ENCODE data around the gene CYB5R4.
A peak's percentile ranks its signal among the peaks of the same experiment; 100 is the strongest.
"Not testable (repeated sequence)": the region's sequence is repeated elsewhere in the genome, so short reads cannot be mapped to it uniquely, and the experiment has no call there.

Gene CYB5R4

GRCh38 chr6:83947983-83948382, 88.5 kb downstream of the CYB5R4 start:
- ATAC-seq (replicated peaks; ENCODE audit: extremely low read depth, poor library complexity, severe bottlenecking); DNase-seq (ENCODE audit: low spot score in 2 of 2); H3K36me3 Mint-ChIP-seq (ENCODE audit: insufficient read depth); H3K4me1 Mint-ChIP-seq; H3K27me3 Mint-ChIP-seq; H3K4me3 Mint-ChIP-seq; H3K27ac Mint-ChIP-seq (ENCODE audit: low read depth): not testable (repeated sequence)
- peaks cover 30% of the 10 kb centered on the region for H3K9me3 Mint-ChIP-seq

DNA sequence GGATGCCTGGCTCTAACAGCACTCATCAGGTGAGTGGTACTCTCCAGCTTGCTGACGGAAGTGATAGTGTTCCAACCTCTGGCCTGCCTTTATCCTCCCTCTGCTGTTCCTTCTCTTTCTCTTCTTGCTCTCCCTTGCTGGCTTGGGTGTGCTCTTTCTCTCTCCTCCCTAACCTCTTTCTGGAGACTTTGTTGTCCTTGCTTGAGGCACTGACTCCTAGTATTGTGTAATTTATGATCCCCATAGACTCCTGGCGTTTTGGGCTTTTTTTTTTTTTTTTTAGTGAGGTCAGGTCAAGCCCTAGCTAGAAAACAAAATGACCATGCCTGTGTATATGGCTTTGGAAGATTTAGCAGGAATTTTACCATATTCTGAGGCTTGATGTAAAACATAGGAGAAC, 89.4 kb downstream of the CYB5R4 start:
- Mint-ChIP-seq H3K9me3 (peaks cover 25% of the 10 kb centered on the region), H3K27me3 (no peaks in the 10 kb centered on the region), H3K4me1 (no peaks in the 10 kb centered on the region), H3K4me3 (no peak overlapping the region), H3K36me3 (ENCODE audit: insufficient read depth) (peaks cover 7% of the 10 kb centered on the region), H3K27ac (ENCODE audit: low read depth) (no peak overlapping the region)
- DNase-seq (ENCODE audit: low spot score in 2 of 2), result no peak
- no peak for ATAC-seq (replicated peaks; ENCODE audit: extremely low read depth, poor library complexity, severe bottlenecking)

GRCh38 chr6:83951423-83951822, 91.9 kb downstream of the CYB5R4 start:
- not testable (repeated sequence) for ATAC-seq (replicated peaks; ENCODE audit: extremely low read depth, poor library complexity, severe bottlenecking); DNase-seq (ENCODE audit: low spot score in 2 of 2); H3K27ac Mint-ChIP-seq (ENCODE audit: low read depth); H3K9me3 Mint-ChIP-seq; H3K4me1 Mint-ChIP-seq; H3K4me3 Mint-ChIP-seq; H3K27me3 Mint-ChIP-seq
- peaks cover 11% of the 10 kb centered on the region for H3K36me3 Mint-ChIP-seq (ENCODE audit: insufficient read depth)

DNA sequence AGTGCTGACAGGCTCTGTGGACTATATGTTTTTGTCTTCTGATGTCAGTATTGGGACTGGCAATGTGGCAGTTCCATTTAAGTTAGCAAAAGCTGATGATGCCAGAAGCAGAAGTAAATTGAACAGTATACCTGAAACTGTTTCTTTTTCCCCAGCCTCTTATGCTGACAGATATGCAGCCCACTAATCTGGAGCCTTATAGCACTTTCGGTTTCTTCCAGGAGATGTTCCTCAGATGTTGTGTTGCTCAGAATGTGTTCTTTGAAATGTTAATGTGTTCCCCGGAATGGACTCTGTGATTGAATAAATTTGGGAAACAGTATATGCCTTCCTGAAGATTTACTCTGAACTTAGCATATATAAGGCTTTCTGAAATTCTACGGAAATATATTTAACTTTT, 93.3 kb downstream of the CYB5R4 start:
- Mint-ChIP-seq H3K4me1 (no peaks in the 10 kb centered on the region), H3K4me3 (no peak overlapping the region), H3K27me3 (no peaks in the 10 kb centered on the region), H3K27ac (ENCODE audit: low read depth) (no peak overlapping the region), H3K36me3 (ENCODE audit: insufficient read depth) (peaks cover 8% of the 10 kb centered on the region), H3K9me3 (no peaks in the 10 kb centered on the region)
- DNase-seq (ENCODE audit: low spot score in 2 of 2), result no peak
- ATAC-seq (replicated peaks; ENCODE audit: extremely low read depth, poor library complexity, severe bottlenecking), result no peak

DNA sequence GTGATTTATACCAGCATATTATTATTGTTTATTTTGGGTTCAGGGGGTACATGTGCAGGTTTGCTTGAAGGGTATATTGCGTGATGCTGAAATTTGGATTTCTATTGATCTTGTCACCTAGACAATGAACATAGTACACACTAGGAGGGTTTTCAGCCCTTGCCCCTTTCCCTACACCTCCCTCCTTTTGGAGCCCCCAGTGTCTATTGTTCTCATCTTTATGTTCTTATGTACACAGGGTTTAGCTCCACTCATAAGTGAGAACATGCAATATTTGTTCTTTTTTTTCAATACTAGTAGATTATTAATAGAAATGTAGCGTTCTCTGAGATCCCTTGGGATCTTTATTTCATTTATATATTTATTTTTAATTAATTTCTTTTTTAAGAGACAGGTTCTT, 94.9 kb downstream of the CYB5R4 start:
- DNase-seq (ENCODE audit: low spot score in 2 of 2) (no peak), ATAC-seq (replicated peaks; ENCODE audit: extremely low read depth, poor library complexity, severe bottlenecking) (no peak)
- H3K9me3 Mint-ChIP-seq, result no peaks in the 10 kb centered on the region
- H3K4me3 Mint-ChIP-seq, result no peak overlapping the region
- no peaks in the 10 kb centered on the region for H3K4me1 Mint-ChIP-seq
- no peak overlapping the region for H3K27ac Mint-ChIP-seq (ENCODE audit: low read depth)
- no peaks in the 10 kb centered on the region for H3K27me3 Mint-ChIP-seq
- peaks cover 14% of the 10 kb centered on the region for H3K36me3 Mint-ChIP-seq (ENCODE audit: insufficient read depth)

DNA sequence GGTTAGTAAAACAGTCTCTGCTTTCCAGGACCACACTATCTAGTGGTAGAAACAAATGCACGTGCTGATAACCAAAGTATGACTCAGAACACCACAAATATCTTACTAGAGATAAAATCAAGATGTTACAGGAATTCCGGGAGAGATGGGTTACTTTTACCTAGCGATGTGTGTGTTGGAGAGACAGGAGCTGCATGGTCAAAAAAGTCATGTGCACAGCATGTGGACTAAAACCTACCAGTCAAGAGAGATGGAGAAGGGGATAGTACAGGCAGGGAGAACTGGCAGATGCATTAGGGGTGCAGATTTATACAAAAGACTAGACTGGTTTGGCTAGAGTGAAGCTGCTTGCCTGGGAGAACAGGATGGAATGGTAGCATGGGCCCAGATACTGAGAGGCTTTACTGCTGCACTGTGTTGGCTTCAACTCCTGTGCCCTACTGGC, 98.8 kb downstream of the CYB5R4 start:
- Mint-ChIP-seq H3K4me1 (no peaks in the 10 kb centered on the region), H3K36me3 (ENCODE audit: insufficient read depth) (peaks cover 20% of the 10 kb centered on the region), H3K9me3 (no peaks in the 10 kb centered on the region), H3K4me3 (no peak overlapping the region), H3K27me3 (no peaks in the 10 kb centered on the region), H3K27ac (ENCODE audit: low read depth) (no peak overlapping the region)
- ATAC-seq (replicated peaks; ENCODE audit: extremely low read depth, poor library complexity, severe bottlenecking), result no peak
- no peak for DNase-seq (ENCODE audit: low spot score in 2 of 2)

- Mint-ChIP-seq H3K27me3 (no peaks in the 10 kb centered on the region), H3K9me3 (peaks cover 8% of the 10 kb centered on the region), H3K27ac (ENCODE audit: low read depth) (no peak overlapping the region), H3K4me1 (no peaks in the 10 kb centered on the region), H3K36me3 (ENCODE audit: insufficient read depth) (peaks cover 17% of the 10 kb centered on the region), H3K4me3 (no peak overlapping the region)
- no peak for DNase-seq (ENCODE audit: low spot score in 2 of 2)
- no peak for ATAC-seq (replicated peaks; ENCODE audit: extremely low read depth, poor library complexity, severe bottlenecking)
Measured at GRCh38 chr6:83960664-83961063, 101.2 kb downstream of the CYB5R4 start.

- no peaks in the 10 kb centered on the region for H3K4me1 Mint-ChIP-seq
- peaks cover 14% of the 10 kb centered on the region for H3K36me3 Mint-ChIP-seq (ENCODE audit: insufficient read depth)
- no peaks in the 10 kb centered on the region for H3K27me3 Mint-ChIP-seq
- ATAC-seq (replicated peaks; ENCODE audit: extremely low read depth, poor library complexity, severe bottlenecking) (peak; percentile 19), DNase-seq (ENCODE audit: low spot score in 2 of 2) (no peak)
- H3K27ac Mint-ChIP-seq (ENCODE audit: low read depth), result no peak overlapping the region
- H3K9me3 Mint-ChIP-seq, result peaks cover 13% of the 10 kb centered on the region
- H3K4me3 Mint-ChIP-seq, result no peak overlapping the region
Measured at GRCh38 chr6:83962582-83962981, 103.1 kb downstream of the CYB5R4 start.

DNA sequence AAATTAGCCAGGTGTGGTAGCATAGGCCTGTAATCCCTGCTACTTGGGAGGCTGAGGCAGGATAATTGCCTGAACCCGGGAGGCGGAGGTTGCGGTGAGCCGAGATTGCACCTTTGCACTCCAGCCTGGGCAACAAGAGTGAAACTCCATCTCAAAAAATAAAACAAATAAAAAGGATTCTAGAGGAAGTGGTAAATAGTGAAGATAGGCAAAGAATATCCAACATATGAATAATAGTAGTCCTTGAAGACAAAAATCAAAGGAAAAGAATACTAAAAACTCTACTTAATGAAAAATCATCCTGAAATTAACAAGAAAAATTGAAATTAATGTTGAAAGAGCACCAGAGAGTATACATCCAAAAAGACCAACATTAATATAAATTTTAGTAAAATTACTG, 107.0 kb downstream of the CYB5R4 start:
- Mint-ChIP-seq H3K4me3 (no peak overlapping the region), H3K27ac (ENCODE audit: low read depth) (no peak overlapping the region), H3K36me3 (ENCODE audit: insufficient read depth) (peaks cover 6% of the 10 kb centered on the region), H3K9me3 (peaks cover 19% of the 10 kb centered on the region), H3K4me1 (no peaks in the 10 kb centered on the region), H3K27me3 (no peaks in the 10 kb centered on the region)
- ATAC-seq (replicated peaks; ENCODE audit: extremely low read depth, poor library complexity, severe bottlenecking) (no peak), DNase-seq (ENCODE audit: low spot score in 2 of 2) (no peak)

GRCh38 chr6:83970582-83970981, 111.1 kb downstream of the CYB5R4 start:
- peaks cover 11% of the 10 kb centered on the region for H3K9me3 Mint-ChIP-seq
- no peaks in the 10 kb centered on the region for H3K4me1 Mint-ChIP-seq
- H3K27ac Mint-ChIP-seq (ENCODE audit: low read depth), result no peak overlapping the region
- DNase-seq (ENCODE audit: low spot score in 2 of 2) (no peak), ATAC-seq (replicated peaks; ENCODE audit: extremely low read depth, poor library complexity, severe bottlenecking) (no peak)
- no peaks in the 10 kb centered on the region for H3K27me3 Mint-ChIP-seq
- no peak overlapping the region for H3K4me3 Mint-ChIP-seq
- peaks cover 1% of the 10 kb centered on the region for H3K36me3 Mint-ChIP-seq (ENCODE audit: insufficient read depth)

DNA sequence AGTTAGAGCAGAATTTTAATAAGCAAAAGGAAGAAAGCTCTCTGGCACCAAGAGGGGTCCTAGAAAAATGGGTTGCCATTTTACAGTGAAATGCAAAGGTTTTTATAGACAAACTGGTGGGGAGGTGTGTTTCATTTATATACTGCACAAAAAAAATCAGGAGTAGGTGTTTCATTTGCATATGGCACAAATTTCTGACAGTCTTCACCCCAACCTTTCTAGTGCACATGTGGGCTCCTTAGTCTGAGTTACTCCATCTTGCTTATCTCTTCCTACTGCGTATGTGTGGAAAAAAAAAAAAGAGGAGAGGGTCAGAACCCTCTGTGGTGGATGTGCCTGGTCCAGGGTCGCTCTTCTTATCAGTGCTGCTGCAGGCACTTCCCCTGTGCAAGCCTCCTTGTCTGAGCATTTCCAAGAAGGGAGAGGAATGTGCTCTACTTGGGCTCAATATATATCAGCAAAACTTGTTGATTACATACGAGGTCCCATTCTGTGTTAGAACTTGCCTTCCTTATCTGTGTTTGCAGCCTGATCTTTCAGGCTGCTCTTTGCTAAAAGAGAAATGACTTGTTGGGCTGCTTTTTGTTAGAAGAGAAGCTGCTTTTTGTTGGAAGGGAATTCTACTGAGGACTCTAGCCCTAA, 115.0 kb downstream of the CYB5R4 start:
- no peak overlapping the region for H3K27ac Mint-ChIP-seq (ENCODE audit: low read depth)
- peaks cover 3% of the 10 kb centered on the region for H3K9me3 Mint-ChIP-seq
- H3K27me3 Mint-ChIP-seq, result no peaks in the 10 kb centered on the region
- H3K4me3 Mint-ChIP-seq, result no peak overlapping the region
- no peaks in the 10 kb centered on the region for H3K36me3 Mint-ChIP-seq (ENCODE audit: insufficient read depth)
- H3K4me1 Mint-ChIP-seq, result no peaks in the 10 kb centered on the region
- no peak for ATAC-seq (replicated peaks; ENCODE audit: extremely low read depth, poor library complexity, severe bottlenecking)
- no peak for DNase-seq (ENCODE audit: low spot score in 2 of 2)

DNA sequence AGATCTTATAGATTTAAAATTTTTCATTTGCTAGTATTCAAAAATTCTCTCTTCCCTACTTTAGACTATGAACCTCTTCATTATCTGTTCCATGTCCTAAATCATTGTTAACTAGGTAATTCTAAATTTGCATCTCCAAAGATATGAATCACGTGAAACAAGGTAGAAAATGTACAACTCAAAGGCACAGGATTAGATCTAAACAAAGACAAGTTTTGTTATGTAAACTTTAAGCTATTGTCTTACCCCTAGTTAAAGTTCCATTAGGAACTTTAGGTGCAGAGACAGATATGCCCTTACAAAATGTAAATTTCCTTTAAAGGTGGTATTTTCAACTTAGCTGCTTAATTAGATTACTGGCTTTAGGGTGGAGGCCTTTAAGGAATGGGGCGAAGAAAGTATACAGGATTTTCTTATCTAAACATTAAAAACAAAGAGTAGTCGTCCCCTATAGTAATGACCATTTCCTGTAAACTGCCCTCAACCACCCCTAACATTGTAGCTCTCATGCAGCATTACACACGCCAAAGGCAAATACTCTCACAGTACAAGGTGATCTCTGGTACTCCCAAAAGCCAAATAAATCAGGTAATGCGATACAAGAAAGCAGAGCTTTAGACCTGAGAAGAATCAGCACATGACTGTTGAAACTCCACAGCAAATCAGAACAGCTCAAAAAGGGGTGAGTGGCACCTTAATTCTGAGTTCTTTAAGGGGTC, 116.7 kb downstream of the CYB5R4 start:
- no peaks in the 10 kb centered on the region for H3K4me1 Mint-ChIP-seq
- H3K27ac Mint-ChIP-seq (ENCODE audit: low read depth), result no peak overlapping the region
- ATAC-seq (replicated peaks; ENCODE audit: extremely low read depth, poor library complexity, severe bottlenecking) (no peak), DNase-seq (ENCODE audit: low spot score in 2 of 2) (no peak)
- H3K36me3 Mint-ChIP-seq (ENCODE audit: insufficient read depth), result no peaks in the 10 kb centered on the region
- H3K4me3 Mint-ChIP-seq, result no peak overlapping the region
- no peaks in the 10 kb centered on the region for H3K27me3 Mint-ChIP-seq
- H3K9me3 Mint-ChIP-seq, result no peaks in the 10 kb centered on the region

GRCh38 chr6:83976871-83977270, 117.4 kb downstream of the CYB5R4 start:
- DNase-seq (ENCODE audit: low spot score in 2 of 2), result no peak
- no peak for ATAC-seq (replicated peaks; ENCODE audit: extremely low read depth, poor library complexity, severe bottlenecking)
- no peaks in the 10 kb centered on the region for H3K27me3 Mint-ChIP-seq
- H3K9me3 Mint-ChIP-seq, result no peaks in the 10 kb centered on the region
- no peaks in the 10 kb centered on the region for H3K4me1 Mint-ChIP-seq
- no peaks in the 10 kb centered on the region for H3K36me3 Mint-ChIP-seq (ENCODE audit: insufficient read depth)
- H3K4me3 Mint-ChIP-seq, result no peak overlapping the region
- no peak overlapping the region for H3K27ac Mint-ChIP-seq (ENCODE audit: low read depth)
